Liver (tissue), 3 donors: ENCODE data around the gene SETD5.

Experiments used
- EGR1 ChIP-seq, 2 donors: IDR thresholded peaks; 2 replicates each; pipeline ENCODE4 v1.6.1; 2016 to 2018; ENCODE audit warnings: antibody characterized with exemption in 2 of 2, low read depth in 2 of 2
- FOXA2 ChIP-seq: IDR thresholded peaks from 2 replicates; pipeline ENCODE4 v1.6.1; 2016; ENCODE audit warnings: antibody characterized with exemption
- GABPA ChIP-seq, 2 donors: IDR thresholded peaks in 1 of 2; conservative IDR thresholded peaks in 1 of 2; 2 replicates each; pipeline ENCODE4 v1.6.1; 2016; ENCODE audit warnings: antibody characterized with exemption in 2 of 2, mild to moderate bottlenecking in 1 of 2, moderate library complexity in 1 of 2
- HNF4A ChIP-seq, 2 donors: conservative IDR thresholded peaks; 2 replicates each; pipeline ENCODE4 v1.6.1; 2016; ENCODE audit warnings: antibody characterized with exemption in 2 of 2, mild to moderate bottlenecking in 2 of 2
- HNF4G ChIP-seq: IDR thresholded peaks from 2 replicates; pipeline ENCODE4 v1.6.1; 2016; ENCODE audit warnings: antibody characterized with exemption
- JUND ChIP-seq, 2 donors: IDR thresholded peaks; 2 replicates each; pipeline ENCODE4 v1.6.1; 2016; ENCODE audit warnings: antibody characterized with exemption in 2 of 2
- RAD21 ChIP-seq, 2 donors: IDR thresholded peaks; 2 replicates each; pipeline ENCODE4 v1.6.1; 2016; ENCODE audit warnings: antibody characterized with exemption in 2 of 2, mild to moderate bottlenecking in 2 of 2
- RXRA ChIP-seq, 2 donors: IDR thresholded peaks; 2 replicates each; pipeline ENCODE4 v1.6.1; 2017 to 2018; ENCODE audit warnings: antibody characterized with exemption in 2 of 2, mild to moderate bottlenecking in 1 of 2
- SP1 ChIP-seq: IDR thresholded peaks from 2 replicates; pipeline ENCODE4 v1.6.1; 2018; ENCODE audit warnings: antibody characterized with exemption, mild to moderate bottlenecking
- YY1 ChIP-seq: IDR thresholded peaks from 2 replicates; pipeline ENCODE4 v1.6.1; 2016; ENCODE audit warnings: antibody characterized with exemption, mild to moderate bottlenecking
- TF ChIP-seq, protein P1 (sequence below): fragments of 150-350 bp; IDR thresholded peaks from 2 replicates; pipeline ENCODE4 v1.5.1; 2017; ENCODE audit warnings: improper control_type of control experiment, low read depth, low read length; ENCODE audit not compliant: missing input control
- TF ChIP-seq, protein P2 (sequence below): IDR thresholded peaks from 2 replicates; pipeline ENCODE4 v1.6.1; 2016; ENCODE audit warnings: antibody characterized with exemption, mild to moderate bottlenecking
- TF ChIP-seq, protein P3 (sequence below): IDR thresholded peaks from 2 replicates; pipeline ENCODE4 v1.6.1; 2016; ENCODE audit warnings: antibody characterized with exemption
- TF ChIP-seq, protein P4 (sequence below): IDR thresholded peaks from 2 replicates; pipeline ENCODE4 v1.6.1; 2016; ENCODE audit warnings: antibody characterized with exemption
- donor health status: healthy.
- donor health status: healthy.

DNA sequence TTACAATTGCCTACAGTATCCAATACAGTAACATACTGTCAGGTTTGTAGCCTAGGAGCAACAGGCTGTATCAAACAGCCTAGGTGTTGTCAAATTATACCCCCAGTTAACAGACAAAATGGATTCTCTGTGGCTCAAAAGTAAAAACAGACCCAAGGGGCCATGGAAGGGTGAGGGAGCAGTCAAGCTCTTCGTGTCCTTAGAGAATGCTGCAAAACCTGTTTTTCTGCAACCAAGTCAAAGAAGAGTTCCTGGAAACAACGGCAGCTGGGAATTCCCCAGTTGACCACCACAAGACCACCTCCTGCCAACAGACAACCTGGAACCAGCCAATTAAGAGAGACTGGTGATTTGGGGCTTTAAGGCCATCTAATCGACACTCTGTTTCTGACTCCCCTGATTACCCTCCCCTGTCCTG lies 45.7 kb upstream of the SETD5 start:
- no peak for TF ChIP-seq EGR1 (IDR thresholded peaks at IDR 0.05; ENCODE audit: low read depth in 2 of 2)
- TF ChIP-seq, protein P1, sequence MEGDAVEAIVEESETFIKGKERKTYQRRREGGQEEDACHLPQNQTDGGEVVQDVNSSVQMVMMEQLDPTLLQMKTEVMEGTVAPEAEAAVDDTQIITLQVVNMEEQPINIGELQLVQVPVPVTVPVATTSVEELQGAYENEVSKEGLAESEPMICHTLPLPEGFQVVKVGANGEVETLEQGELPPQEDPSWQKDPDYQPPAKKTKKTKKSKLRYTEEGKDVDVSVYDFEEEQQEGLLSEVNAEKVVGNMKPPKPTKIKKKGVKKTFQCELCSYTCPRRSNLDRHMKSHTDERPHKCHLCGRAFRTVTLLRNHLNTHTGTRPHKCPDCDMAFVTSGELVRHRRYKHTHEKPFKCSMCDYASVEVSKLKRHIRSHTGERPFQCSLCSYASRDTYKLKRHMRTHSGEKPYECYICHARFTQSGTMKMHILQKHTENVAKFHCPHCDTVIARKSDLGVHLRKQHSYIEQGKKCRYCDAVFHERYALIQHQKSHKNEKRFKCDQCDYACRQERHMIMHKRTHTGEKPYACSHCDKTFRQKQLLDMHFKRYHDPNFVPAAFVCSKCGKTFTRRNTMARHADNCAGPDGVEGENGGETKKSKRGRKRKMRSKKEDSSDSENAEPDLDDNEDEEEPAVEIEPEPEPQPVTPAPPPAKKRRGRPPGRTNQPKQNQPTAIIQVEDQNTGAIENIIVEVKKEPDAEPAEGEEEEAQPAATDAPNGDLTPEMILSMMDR: no peak
- TF ChIP-seq YY1: no peak
- no peak for TF ChIP-seq RXRA (IDR thresholded peaks at IDR 0.05)
- TF ChIP-seq SP1: no peak
- TF ChIP-seq, protein P2, sequence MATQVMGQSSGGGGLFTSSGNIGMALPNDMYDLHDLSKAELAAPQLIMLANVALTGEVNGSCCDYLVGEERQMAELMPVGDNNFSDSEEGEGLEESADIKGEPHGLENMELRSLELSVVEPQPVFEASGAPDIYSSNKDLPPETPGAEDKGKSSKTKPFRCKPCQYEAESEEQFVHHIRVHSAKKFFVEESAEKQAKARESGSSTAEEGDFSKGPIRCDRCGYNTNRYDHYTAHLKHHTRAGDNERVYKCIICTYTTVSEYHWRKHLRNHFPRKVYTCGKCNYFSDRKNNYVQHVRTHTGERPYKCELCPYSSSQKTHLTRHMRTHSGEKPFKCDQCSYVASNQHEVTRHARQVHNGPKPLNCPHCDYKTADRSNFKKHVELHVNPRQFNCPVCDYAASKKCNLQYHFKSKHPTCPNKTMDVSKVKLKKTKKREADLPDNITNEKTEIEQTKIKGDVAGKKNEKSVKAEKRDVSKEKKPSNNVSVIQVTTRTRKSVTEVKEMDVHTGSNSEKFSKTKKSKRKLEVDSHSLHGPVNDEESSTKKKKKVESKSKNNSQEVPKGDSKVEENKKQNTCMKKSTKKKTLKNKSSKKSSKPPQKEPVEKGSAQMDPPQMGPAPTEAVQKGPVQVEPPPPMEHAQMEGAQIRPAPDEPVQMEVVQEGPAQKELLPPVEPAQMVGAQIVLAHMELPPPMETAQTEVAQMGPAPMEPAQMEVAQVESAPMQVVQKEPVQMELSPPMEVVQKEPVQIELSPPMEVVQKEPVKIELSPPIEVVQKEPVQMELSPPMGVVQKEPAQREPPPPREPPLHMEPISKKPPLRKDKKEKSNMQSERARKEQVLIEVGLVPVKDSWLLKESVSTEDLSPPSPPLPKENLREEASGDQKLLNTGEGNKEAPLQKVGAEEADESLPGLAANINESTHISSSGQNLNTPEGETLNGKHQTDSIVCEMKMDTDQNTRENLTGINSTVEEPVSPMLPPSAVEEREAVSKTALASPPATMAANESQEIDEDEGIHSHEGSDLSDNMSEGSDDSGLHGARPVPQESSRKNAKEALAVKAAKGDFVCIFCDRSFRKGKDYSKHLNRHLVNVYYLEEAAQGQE: no peak
- TF ChIP-seq RAD21 (IDR thresholded peaks at IDR 0.05): no peak
- no peak for TF ChIP-seq HNF4G
- TF ChIP-seq JUND (IDR thresholded peaks at IDR 0.05): no peak
- no peak for TF ChIP-seq GABPA (IDR thresholded peaks at IDR 0.05 in 1 of 2, conservative IDR thresholded peaks at IDR 0.05 in 1 of 2)
- TF ChIP-seq HNF4A (conservative IDR thresholded peaks at IDR 0.05): no peak
- TF ChIP-seq, protein P3, sequence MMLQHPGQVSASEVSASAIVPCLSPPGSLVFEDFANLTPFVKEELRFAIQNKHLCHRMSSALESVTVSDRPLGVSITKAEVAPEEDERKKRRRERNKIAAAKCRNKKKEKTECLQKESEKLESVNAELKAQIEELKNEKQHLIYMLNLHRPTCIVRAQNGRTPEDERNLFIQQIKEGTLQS: no peak
- no peak for TF ChIP-seq FOXA2
- TF ChIP-seq, protein P4, sequence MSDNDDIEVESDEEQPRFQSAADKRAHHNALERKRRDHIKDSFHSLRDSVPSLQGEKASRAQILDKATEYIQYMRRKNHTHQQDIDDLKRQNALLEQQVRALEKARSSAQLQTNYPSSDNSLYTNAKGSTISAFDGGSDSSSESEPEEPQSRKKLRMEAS: no peak
